Gastrocnemius medialis (tissue), 4 donors: ENCODE results near the gene PIK3R6. TPM values are rescaled to one million over a fixed set of nuclear protein-coding genes. Genes with fewer than 3 reads are reported as not detected.

ENCODE experiments used
- ATAC-seq, 2 donors: fragments of 150-250 bp; one replicate each; pipeline ENCODE4 v1.9.1; 2016
- DNase-seq, 2 donors: peaks; one replicate each; pipeline ENCODE4 v3.0.0-alpha.2; 2019
- H3K27ac ChIP-seq, 4 donors: fragments of 200-600 bp; sonication (generic); 1 replicate in 1 of 4; 2 replicates in 3 of 4; pipeline ENCODE4 v1.5.1; 2016 to 2018; ENCODE audit warnings: mild to moderate bottlenecking in 2 of 4, moderate library complexity in 1 of 4
- H3K27me3 ChIP-seq, 3 donors: fragments of 200-600 bp; sonication (generic) in 2 of 3; 1 replicate in 1 of 3; 2 replicates in 2 of 3; pipeline versions ENCODE4 v1.5.1 to v1.6.0; 2016 to 2019; ENCODE audit warnings: mild to moderate bottlenecking in 1 of 3, moderate library complexity in 1 of 3
- H3K36me3 ChIP-seq, 2 donors: fragments of 200-600 bp; sonication (generic) in 1 of 2; one replicate each; pipeline ENCODE4 v1.5.1; 2017 to 2018
- H3K4me1 ChIP-seq, 2 donors: fragments of 200-600 bp; sonication (generic) in 1 of 2; one replicate each; pipeline ENCODE4 v1.5.1; 2016 to 2017; ENCODE audit warnings: mild to moderate bottlenecking in 2 of 2
- H3K4me3 ChIP-seq, 4 donors: fragments of 200-600 bp; sonication (generic) in 3 of 4; 1 replicate in 1 of 4; 2 replicates in 3 of 4; pipeline ENCODE4 v1.5.1; 2016 to 2019; ENCODE audit warnings: mild to moderate bottlenecking in 2 of 4
- H3K9me3 ChIP-seq, 3 donors: fragments of 200-600 bp; sonication (generic) in 2 of 3; 1 replicate in 1 of 3; 2 replicates in 2 of 3; pipeline ENCODE4 v1.5.1; 2016 to 2019
- CTCF ChIP-seq, 5 experiments: fragments of 450-650 bp in 3 of 5; fragments of 200-600 bp in 2 of 5; sonication (generic) in 2 of 5; IDR thresholded peaks in 4 of 5; conservative IDR thresholded peaks in 1 of 5; 1 replicate in 4 of 5; 2 replicates in 1 of 5; pipeline ENCODE4 v1.5.1; 2016 to 2019; ENCODE audit warnings: antibody characterized with exemption in 5 of 5, mild to moderate bottlenecking in 3 of 5, moderate library complexity in 3 of 5
- POLR2A ChIP-seq, 2 donors: fragments of 450-650 bp; IDR thresholded peaks; one replicate each; pipeline ENCODE4 v1.6.1; 2017; ENCODE audit warnings: antibody characterized with exemption in 2 of 2, mild to moderate bottlenecking in 2 of 2, moderate library complexity in 2 of 2
- in situ Hi-C, 4 donors: fragments of 200-750 bp; cut with MboI; loops; one replicate each; pipeline versions ENCODE4 v1.15.0 to v1.8.0; 2017; ENCODE audit warnings: low sequenced_read_pairs in 4 of 4
- intact Hi-C: fragments of 100-400 bp; cut with DNase I; formaldehyde crosslinking; loops from one replicate; pipeline ENCODE4 v1.15.1; 2023; ENCODE audit warnings: low total_unique reads
- total RNA-seq, 4 donors: library from RNA; depleted of rRNA; stranded (reverse); fragments of >200 nt; gene quantifications; one replicate each; pipeline versions ENCODE4 v1.1.0 to v1.2.3, GENCODE V29; 2016

PIK3R6 gene
- total RNA-seq, 4 donors from 2014 or later: 0.09 to 0.24 (median 0.16) TPM; not detected in 1

GRCh38 chr17:8900207-8900606 lies 32.7 kb upstream of the PIK3R6 start:
- ATAC-seq: no peak
- DNase-seq: no peak
- Histone ChIP-seq H3K4me3 (no peak overlapping the region), H3K4me1 (no peaks in the 10 kb centered on the region), H3K36me3 (no peaks in the 10 kb centered on the region), H3K27ac (no peak overlapping the region), H3K27me3 (no peaks in the 10 kb centered on the region), H3K9me3 (no peaks in the 10 kb centered on the region)
- in situ Hi-C loops (no loop called here), intact Hi-C loops (no loop called here)
- TF ChIP-seq CTCF (IDR thresholded peaks at IDR 0.05 in 4 of 5, conservative IDR thresholded peaks at IDR 0.05 in 1 of 5): no peak
- TF ChIP-seq POLR2A (IDR thresholded peaks at IDR 0.05): no peak

DNA sequence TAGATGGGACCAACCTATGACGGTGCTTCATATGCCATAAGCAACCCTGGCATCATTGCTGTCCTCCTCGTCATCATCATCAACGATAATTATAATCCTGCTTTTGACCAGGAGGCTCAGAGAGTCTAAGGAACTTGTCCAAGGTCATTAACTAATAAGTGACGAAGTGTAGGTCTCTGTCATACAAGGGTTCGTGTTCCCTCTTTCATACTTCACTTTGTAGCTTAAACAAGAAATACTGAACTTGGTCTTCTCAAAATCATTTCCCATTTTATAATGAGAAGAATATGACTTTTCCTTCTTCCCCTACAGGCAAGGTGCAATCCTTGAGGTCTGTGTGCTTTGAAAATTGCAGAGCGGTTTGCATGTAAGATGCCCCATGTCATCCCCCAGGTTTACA lies 31.2 kb upstream of the PIK3R6 start:
- Histone ChIP-seq H3K36me3 (no peaks in the 10 kb centered on the region), H3K4me3 (no peak overlapping the region), H3K9me3 (no peaks in the 10 kb centered on the region), H3K4me1 (no peaks in the 10 kb centered on the region), H3K27ac (no peak overlapping the region), H3K27me3 (no peaks in the 10 kb centered on the region)
- no peak for ATAC-seq
- in situ Hi-C loops: no loop called here
- TF ChIP-seq POLR2A (IDR thresholded peaks at IDR 0.05) (no peak), CTCF (IDR thresholded peaks at IDR 0.05 in 4 of 5, conservative IDR thresholded peaks at IDR 0.05 in 1 of 5) (no peak)
- DNase-seq: no peak
- intact Hi-C loops: no loop called here

- intact Hi-C loops (no loop called here), in situ Hi-C loops (no loop called here)
- H3K4me3 ChIP-seq: no peak overlapping the region
- no peaks in the 10 kb centered on the region for H3K36me3 ChIP-seq
- H3K4me1 ChIP-seq: no peaks in the 10 kb centered on the region
- no peak overlapping the region for H3K27ac ChIP-seq
- ATAC-seq (no peak), DNase-seq (no peak)
- TF ChIP-seq CTCF (IDR thresholded peaks at IDR 0.05 in 4 of 5, conservative IDR thresholded peaks at IDR 0.05 in 1 of 5): no peak
- TF ChIP-seq POLR2A (IDR thresholded peaks at IDR 0.05): no peak
- H3K9me3 ChIP-seq: no peaks in the 10 kb centered on the region
- H3K27me3 ChIP-seq: no peaks in the 10 kb centered on the region
Observed at GRCh38 chr17:8898126-8898525, 30.7 kb upstream of the PIK3R6 start.

DNA sequence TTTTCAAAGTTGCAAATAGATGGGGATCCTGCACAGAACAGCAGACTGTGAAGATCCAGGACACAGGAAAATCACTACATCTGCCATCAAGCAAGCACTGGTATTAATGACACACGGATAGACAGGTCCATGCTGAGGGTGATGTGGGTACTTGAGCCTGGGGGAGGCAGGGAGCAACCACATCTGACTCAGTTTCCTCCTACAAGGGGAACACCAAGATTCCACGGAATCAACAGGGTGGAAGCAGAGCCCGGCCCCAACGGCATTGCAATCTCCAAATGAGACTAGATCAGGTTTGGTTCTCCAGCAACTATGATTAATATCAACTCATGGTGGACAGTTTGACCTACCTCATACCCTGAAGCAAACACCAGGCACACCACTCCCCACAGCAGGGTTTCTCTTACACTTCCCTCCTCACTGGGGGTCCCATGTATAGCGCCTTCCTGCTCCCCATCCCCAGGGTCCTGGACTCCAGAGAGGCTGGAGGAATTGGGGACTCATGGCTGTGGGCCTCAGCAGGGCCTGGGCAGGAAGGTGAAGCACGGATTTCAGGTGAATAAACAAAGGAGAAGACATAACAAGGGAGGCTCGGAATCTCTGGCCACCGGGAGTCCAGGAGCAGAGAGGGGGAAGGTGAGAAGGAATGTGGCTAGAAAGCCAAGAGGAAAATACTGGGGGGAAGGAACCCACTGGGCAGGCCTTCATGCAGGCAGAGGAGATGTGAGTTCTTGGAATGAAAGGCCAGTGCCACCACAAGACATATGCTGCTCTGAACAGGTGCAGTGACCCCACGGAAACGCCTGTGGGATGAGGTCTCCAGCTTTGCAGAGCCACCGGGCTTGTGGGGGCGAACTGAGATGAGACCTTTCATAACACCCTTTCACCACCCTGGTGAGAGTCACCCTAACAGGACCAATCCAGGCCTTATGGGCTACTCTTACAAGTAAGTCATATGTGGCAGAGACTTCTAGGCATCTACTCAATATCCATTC lies 29.5 kb upstream of the PIK3R6 start:
- intact Hi-C loops: no loop called here
- no peaks in the 10 kb centered on the region for H3K9me3 ChIP-seq
- H3K4me1 ChIP-seq: no peaks in the 10 kb centered on the region
- ATAC-seq: no peak
- H3K27me3 ChIP-seq: no peaks in the 10 kb centered on the region
- no peak overlapping the region for H3K4me3 ChIP-seq
- no peaks in the 10 kb centered on the region for H3K36me3 ChIP-seq
- TF ChIP-seq CTCF (IDR thresholded peaks at IDR 0.05 in 4 of 5, conservative IDR thresholded peaks at IDR 0.05 in 1 of 5): no peak
- TF ChIP-seq POLR2A (IDR thresholded peaks at IDR 0.05): no peak
- in situ Hi-C loops: no loop called here
- DNase-seq: no peak
- H3K27ac ChIP-seq: no peak overlapping the region
